GM12864 (cell line): ENCODE results near the gene CEPT1.

ENCODE experiments used
- DNase-seq: peaks from one replicate; pipeline ENCODE4 v3.0.0-alpha.2; 2011; ENCODE audit warnings: low read depth
- H3K4me3 ChIP-seq: 2 replicates; pipeline ENCODE4 v1.5.1; 2011; ENCODE audit warnings: mild to moderate bottlenecking, low read depth, low read length, control low read depth
- CTCF ChIP-seq: IDR thresholded peaks from 2 replicates; pipeline ENCODE4 v1.5.1; 2011; ENCODE audit warnings: low read depth, mild to moderate bottlenecking, moderate library complexity, low read length, control low read depth, inconsistent platforms; ENCODE audit errors: missing control alignments

CEPT1 gene

GRCh38 chr1:111133866-111134265 lies 6.2 kb upstream of the CEPT1 start:
- no peak overlapping the region for H3K4me3 ChIP-seq

GRCh38 chr1:111139324-111139955 lies 583 bp upstream of the CEPT1 start:
- no peak for TF ChIP-seq CTCF
- peak overlapping the region; percentile 89 for H3K4me3 ChIP-seq
- DNase-seq: no peak

More at GRCh38 chr1:111133866-111134265, 6.2 kb upstream of the CEPT1 start:
- TF ChIP-seq CTCF: no peak
- DNase-seq: no peak

- no peak for DNase-seq
- peak overlapping the region; percentile 89 for H3K4me3 ChIP-seq
- no peak for TF ChIP-seq CTCF
Measured at GRCh38 chr1:111140680-111140967, 601 bp downstream of the CEPT1 start.

GRCh38 chr1:111141245-111142220 lies 1.5 kb downstream of the CEPT1 start:
- H3K4me3 ChIP-seq: peak overlapping the region; percentile 89

GRCh38 chr1:111142356-111142975 lies 2.4 kb downstream of the CEPT1 start:
- no peak for DNase-seq
- TF ChIP-seq CTCF: no peak
- peak overlapping the region; percentile 89; the same call in 1 of the 2 replicates for H3K4me3 ChIP-seq

More at GRCh38 chr1:111141245-111142220, 1.5 kb downstream of the CEPT1 start:
- DNase-seq: no peak
- TF ChIP-seq CTCF: no peak

GRCh38 chr1:111145542-111145941 lies 5.5 kb downstream of the CEPT1 start:
- DNase-seq: no peak
- no peak overlapping the region for H3K4me3 ChIP-seq
- TF ChIP-seq CTCF: no peak
